T1000 (cell line): Measurements from ENCODE around the gene PATE2.

Source experiments
- DNase-seq: peaks from one replicate; lab custom pipeline; 2025; ENCODE audit warnings: mixed read lengths; lab: John Stamatoyannopoulos, UW

The PATE2 gene

DNA sequence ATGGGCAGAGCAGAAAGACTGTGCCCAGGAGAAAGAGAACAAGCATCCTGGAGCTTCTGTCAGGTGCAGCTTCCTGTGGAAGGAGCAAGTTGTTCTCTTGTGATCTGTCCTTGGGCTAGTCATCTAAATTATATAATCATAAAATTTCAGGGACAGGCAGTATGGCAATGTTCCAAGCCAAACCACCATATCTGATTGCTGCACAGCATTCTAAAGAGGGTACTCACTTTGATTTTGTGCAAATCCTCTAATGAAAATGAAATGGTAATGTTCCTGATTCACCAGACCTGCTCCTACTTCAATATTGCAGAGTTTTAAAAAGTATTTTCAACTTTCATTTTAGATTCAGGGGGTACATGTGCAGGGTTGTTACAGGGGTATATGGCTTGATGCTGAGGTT, at the start of gene PATE2:
Gene PATE2 (minus strand): TSS at position 101 of the 400 bp plus-strand sequence. CDS start 55 bp downstream, at position 46.
- DNase-seq = no peak

DNA sequence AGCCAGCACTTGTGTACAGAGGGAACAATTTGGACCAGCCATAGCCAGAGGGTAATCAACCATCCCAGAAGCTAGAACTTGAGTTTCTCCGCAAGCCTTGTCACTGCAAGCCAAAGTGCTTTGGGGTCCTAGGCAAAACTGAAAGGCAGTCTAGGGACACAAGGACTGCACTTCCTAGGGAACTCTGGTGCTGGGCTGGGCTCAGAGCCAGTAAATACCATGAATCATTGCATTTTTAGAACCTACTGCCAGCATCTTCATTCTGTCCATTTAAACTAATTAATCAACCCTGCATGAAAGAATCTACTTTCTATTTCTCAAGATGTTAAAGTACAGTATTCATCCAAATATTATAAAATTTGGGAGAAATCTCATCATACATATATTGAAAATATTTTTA, 29.3 kb upstream of the PATE2 start:
- DNase-seq = no peak

DNA sequence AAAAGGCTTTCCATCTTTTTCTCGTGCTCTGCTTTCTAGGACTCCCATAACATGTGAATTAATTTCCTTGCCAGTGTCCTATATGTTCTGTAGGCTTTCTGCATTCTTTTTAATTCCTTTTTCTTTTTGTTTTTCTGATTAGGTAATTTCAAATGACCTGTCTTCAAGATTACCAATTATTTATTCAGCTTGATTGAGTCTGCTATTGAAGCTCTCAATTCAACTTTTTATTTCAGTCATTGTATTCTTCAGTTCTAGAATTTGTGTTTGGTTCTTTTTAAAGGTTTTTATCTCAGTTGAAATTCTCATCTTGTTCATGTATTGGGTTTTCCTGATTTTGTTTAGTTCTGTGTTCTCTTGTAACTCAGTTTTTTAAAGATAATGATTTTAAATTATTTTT, 23.8 kb upstream of the PATE2 start:
- no peak for DNase-seq

DNA sequence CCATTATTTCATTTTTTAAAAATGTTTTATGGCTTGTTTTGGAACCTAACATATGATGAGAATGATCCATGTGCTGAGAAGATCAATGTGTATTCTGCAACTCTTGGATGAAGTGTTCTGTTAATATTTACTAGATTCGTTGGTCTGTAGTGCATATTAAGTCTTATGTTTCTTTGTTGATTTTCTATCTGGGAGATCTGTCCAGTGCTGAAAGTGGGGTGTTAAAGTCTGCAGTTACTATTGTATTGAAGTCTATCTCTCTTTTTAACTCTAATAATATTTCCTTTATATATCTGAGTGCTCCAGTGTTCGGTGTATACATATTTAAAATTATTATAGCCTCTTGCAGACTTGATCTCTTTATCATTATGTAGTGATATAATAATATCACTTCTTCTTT, 21.2 kb upstream of the PATE2 start:
- no peak for DNase-seq

DNA sequence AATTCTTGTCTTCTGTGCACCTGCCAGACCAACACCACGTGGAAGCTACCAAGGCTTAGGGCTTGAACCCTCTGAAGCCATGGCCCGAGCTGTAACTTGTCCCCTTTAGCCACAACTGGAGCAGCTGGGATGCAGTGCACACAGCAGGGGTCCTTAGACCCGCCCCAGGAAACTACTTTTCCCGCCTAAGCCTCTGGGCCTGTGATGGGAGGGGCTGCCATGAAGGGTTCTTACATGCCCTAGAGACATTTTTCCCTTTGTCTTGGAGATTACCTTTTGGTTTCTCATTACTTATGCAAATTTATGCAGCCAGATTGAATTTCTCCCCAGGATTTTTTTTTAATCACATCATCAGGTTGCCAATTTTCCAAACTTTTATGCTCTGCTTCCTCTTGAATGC, 19.0 kb upstream of the PATE2 start:
- no peak for DNase-seq

DNA sequence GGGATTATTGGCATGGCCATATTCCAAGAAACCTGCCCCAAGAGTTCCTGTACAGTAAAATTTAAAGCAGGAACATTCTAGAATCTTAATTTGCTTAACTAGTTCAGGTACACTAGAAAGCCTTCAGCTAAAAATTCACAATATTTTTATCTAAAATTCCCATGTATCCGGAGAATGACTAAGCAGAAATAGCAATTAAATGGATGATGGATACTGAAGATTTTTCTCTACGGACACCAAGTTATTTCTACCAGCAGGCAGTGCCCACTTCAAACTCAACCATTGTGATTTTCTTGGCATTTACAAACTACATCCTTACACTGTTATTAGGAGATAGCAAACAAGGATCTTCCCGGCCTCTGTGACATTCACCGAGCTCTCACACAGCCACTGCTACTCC, 12.2 kb upstream of the PATE2 start:
- DNase-seq = no peak

DNA sequence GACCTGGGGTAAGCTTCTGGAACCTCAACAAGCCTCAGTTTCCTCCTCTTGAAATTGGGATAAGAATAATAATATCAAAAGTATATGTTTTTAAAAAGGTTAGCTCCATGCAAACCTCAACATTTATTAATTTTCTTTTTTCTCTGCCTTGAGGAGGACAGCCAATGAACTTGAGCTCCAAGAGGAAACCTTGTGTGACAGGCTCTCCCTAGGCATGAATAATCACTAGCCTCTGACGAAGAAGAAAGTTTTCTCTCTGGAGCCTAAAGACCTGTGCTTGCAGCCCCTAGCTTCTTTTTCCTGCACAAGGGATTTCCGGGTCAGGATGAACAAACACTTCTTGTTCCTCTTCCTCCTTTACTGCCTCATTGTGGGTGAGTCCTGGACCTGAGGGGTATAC, 9.2 kb upstream of the PATE2 start, which contains the start of gene PATE3:
Gene PATE3 (plus strand): TSS at position 301 of the 400 bp plus-strand sequence. CDS start 25 bp downstream, at position 326.
- DNase-seq = no peak

DNA sequence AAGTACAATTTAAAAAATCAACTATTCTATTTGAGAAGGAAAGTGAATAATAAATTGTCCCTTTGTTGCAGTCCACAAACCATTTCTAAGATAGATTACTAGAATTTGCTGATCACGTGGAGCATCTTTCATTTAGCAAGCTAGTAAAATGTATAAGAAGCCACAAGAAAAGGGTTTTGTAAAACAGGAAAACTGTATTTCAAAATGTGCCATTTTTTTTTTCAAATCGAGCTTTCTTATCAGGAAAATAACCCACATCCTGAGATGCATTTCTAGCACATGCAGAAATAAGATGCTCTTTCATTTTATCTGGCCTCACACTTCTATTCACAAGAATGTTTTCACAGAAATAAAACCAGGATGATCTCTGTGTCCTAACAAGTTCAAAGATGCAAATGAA, 6.0 kb upstream of the PATE2 start:
- no peak for DNase-seq

DNA sequence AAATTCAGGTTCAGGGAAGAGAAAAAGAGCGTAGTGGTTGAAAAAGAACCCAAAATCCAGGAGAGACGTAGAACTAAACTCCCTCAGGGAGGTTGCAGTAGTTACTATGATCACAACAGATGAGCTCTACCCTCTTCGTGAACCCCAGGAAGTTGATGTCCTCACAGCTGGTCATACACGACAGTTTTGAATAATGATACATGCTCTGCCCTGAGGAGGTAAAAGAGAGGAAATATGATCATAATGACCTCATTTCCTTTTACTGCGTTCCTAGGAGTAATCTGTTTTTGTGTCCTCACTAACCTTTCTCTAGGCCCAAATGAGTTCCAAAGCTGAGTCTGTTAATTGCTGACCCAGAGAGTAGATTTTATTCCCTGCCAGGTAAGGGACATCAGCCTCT, 1.3 kb downstream of the PATE2 start:
- no peak for DNase-seq

DNA sequence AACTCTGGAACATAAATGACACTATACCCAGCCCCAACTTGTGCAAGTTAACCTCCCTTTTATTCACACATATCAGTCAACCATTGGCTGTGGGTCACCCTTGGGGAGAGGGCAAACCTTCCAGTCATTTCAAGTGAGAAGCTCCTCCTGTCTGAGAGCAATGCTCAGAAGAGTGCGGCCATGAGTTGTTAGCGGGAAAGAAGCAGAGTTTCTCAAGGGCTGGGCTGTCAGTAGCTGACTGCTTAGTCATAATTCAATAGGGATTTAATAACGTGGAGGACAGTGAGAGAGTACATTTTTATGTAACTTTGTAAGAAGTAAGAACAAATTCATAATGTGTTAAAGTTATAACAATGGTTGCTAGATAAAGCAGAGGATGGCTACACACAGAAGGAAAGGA, 5.1 kb downstream of the PATE2 start:
- no peak for DNase-seq

DNA sequence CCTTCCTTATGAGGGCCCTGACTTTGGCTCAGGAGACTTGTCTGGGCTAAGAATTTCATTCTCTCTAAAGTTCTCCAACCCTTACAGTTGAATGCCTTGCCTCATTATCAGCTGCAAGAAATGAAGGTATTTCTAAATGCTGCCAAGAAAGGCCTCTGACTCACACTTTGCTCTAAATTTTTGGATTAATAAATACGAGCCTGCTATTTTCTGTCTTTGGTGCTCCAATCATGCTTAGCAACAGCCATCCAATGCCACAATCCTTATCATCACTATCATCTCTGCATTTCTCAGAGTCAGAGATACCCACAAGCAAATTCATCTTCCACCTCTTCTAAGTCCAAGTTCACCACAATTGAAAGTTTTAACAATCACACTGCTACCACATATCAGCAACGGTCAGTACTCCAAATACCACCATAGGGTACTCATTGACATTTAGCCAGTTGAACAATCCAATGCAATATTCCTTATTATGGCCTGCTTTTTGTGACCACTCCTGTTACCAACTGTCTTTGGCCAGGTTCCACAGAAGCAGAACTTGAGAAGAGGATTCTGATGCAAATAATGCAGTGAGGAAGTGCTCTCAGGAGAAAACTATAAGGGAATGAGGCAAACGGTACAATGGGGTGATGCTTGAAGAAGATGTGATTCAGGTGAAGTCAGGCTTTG, 5.7 kb downstream of the PATE2 start:
- no peak for DNase-seq

DNA sequence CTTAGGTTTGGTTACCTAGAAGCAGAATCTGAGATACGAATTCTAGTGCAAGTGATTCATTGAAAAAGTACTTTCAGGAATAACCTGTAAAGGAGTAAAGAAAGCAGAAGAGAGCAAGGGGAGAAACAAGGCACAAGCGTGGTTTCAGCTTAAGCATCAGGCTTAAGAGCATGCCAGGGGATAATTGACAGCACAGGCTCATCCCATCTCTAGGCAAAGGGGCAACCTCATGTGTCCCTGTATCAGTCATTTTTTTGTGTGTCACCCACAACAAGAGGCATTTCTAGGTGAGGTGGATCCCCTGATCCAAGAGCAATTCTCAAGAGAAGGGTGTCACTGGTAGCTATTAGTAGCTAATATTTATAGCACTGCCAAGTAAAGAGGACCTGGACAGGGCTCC, 8.0 kb downstream of the PATE2 start:
- DNase-seq = no peak

DNA sequence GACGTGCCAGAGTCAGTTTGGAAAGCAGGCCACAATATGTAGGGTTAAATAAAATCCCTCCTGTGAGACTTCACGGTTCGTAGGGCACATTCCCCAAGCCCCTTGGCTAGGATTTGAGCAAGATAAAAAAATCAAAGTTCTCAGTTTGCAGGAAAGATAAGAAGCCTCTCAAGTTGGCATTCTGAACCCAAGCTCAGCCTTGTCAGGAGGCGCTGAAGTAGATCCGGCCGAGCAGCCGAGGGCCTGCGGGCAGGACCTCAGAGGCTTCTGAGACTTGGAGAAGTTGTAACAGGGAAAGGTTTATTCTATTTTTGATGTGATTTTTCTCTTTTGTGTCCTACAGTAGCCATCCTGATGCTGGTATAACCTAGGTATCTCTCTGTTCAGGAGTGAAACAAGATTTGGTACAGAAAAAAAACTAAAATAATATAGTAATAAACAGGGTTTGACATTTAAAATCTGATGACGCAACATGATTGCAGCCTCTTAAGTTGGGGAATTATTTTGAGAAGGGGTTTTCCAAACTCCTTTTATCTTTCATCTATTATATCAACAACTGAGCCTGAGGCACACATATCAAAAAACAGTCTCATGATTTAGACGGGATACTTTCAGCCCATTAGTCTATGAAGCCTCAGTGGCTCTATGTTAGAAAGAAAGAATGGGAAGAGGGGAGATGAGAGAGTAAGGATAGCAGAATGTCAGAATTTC, 10.1 kb downstream of the PATE2 start:
- DNase-seq = no peak

DNA sequence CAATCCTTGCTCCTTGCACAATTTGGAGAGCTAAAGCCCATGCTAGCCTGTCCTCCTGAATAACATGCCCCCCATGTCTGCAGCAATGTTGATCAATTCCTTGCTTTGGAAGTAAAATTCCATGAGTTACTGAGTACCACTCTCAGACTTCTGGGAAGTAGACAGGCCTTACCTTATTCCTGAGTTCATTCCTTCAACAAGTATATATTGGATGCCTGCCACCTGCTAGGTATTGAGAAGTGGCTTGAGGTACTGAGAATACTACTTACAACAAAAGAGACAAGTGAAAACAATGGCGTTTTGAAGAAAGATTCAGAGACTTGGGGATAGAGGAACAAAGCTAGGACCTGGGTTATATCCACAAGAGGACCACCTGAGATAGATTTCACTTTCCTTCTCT, 12.4 kb downstream of the PATE2 start:
- DNase-seq = no peak

DNA sequence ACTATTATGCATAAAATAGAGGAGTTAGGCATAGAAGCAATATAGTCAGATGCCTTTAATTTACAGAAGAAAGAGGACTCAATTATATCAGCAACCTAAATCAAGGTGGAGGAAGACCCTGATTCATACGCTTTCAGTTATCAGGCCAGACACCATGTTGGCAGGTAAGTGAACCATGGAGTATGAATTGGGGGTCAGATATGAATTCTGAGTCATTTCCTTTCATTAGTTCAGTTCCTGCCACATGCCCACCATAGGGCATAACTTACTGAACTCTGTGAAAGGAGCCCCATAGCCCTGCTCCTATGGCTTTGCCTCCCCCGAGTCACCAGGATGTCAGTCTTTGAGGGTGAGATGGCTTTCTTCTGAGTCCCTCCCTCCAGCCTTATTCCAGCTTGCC, 15.1 kb downstream of the PATE2 start:
- DNase-seq = no peak

DNA sequence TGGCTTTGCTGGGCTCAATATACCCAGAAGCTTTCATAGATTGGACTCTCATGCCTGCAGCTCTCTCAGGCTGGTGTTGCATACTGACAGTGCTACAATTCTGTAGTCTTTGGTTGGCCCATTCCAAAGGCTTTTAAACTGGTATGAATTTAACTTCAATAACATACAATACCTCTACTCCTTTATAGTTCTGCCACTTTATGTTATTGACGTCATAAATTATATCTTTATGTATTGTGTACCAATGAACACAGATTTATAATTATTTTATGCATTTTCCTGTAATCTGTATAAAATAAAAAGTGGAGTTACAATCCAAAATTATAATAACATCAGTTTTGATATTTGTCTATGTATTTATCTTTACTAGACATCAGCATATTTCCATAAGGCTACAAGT, 16.2 kb downstream of the PATE2 start:
- DNase-seq = no peak

DNA sequence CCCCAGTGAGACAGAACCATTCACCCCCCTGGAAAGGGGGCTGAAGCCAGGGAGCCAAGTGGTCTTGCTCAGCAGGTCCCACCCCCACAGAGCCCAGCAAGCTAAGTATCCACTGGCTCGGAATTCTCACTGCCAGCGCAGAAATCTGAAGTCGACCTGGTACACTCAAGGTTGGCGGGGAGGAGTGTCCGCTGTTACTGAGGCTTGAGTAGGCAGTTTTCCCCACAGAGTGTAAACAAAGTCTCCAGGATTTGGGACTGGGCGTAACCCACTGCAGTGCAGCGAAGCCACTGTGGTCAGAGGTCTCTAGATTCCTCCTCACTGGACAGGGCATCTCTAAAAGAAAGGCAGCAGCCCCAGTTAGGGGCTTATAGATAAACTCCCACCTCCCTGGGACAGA, 22.6 kb downstream of the PATE2 start:
- DNase-seq = no peak

DNA sequence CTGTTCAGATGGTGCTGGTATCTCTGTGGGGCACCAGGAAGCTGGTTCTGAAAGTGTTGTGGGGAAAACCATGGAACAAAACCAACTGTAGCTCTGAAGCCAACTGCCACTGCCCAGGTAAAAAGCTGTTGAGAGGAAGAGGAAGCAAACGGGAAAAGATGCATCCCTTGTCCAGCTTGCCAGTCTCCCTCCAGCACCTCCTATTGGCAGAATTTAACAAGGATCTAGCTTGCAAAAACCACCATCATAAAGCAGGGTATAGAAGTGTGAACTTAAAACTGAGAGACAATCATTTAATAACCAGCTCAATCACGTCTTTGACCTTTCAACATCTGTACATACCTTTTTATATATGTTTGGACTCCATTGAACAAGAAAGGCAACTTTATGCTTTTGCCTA, 28.0 kb downstream of the PATE2 start:
- DNase-seq = no peak

DNA sequence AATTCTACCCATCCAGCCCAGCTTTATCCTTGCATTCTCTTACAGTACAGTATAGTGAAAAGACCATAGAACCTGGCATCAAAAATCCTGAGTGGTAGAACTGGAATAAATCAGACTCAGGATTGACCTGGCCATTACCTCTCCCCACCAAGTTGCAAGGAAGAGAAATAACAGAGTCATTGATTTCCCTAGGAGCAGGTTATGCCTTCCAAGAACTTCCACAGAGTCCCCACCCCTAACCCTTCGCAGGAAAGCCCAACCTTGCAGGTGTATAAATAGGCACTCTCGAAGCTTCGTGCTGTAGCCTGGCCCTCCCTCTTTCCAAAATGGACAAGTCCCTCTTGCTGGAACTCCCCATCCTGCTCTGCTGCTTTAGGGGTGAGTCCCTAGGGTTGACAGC, 32.6 kb downstream of the PATE2 start, which contains the start of gene PATE1:
Gene PATE1 (plus strand): TSS at position 301 of the 400 bp plus-strand sequence. CDS start 26 bp downstream, at position 327.
- no peak for DNase-seq

DNA sequence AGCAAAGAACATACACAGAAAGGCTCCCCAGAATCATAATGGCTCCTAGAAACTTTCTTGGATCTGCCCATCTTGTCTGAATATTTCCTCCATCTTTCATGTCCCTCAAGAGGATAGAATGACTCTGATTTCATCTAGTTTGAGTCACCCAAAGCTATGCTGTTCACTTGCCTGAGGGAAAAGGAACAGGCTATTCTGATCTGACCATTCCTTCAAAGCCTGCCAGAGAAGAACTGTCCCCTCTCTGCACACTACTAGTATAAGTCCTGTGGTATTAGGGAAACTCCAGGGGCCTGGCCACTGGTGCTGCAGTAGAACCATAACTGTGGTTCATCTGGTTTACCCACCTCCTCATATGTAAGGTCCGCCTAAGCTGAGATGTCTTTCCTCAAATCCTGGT, 34.9 kb downstream of the PATE2 start:
- DNase-seq = no peak

DNA sequence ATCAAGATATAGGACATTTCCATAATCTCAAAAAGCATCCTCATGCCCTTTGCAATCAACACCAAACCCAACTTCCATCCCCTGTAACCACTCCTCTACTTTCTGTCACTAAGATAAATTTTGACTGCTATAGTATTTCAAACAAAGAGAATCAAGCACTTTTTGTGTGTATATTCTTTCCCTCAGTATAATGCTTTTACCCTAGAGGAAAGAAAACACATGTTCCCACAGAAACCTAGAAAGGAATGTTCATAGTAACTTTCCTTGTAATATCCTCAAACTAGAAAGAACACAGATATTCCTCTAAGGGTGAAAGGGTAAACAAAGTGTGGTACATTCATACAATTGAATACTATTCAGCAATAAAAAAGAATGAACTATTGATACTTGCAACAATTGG, 38.0 kb downstream of the PATE2 start:
- no peak for DNase-seq

DNA sequence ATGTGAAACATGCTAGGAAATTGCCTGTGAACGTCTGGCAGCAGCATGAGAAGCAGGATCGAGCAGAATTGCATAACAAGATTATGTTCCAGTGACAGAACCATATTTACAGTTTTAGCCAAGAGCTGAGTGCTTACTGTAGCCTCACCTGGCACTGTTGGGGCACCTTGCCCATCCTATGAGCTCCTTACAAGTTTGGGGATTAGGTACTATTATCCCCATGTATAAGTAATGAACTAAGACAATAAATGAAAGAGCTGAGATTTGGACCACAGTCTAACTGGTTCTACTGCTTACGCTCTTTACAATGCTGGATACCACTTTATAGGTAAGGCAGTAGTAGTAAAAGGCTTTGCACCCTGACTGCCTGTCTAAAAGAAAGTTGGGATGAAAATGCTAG, 49.7 kb downstream of the PATE2 start:
- DNase-seq = no peak
